IPS DF 19.7 (cell line): ENCODE measurements around the gene KAT6B.

ENCODE experiments used
- DNase-seq: peaks from one replicate; pipeline ENCODE4 v3.0.0-alpha.2; 2013; ENCODE audit warnings: low read depth, low spot score

The KAT6B gene

GRCh38 chr10:74983383-74983782 lies 157.0 kb downstream of the KAT6B start:
- DNase-seq = no peak

- no peak for DNase-seq
These were observed 161.1 kb downstream of the KAT6B start for GRCh38 chr10:74987339-74988053.

GRCh38 chr10:74988054-74988775 lies 161.8 kb downstream of the KAT6B start:
- DNase-seq = no peak

GRCh38 chr10:74988832-74989561 lies 162.6 kb downstream of the KAT6B start:
- DNase-seq = no peak

- no peak for DNase-seq
These were observed 165.0 kb downstream of the KAT6B start for GRCh38 chr10:74991435-74991834.

- no peak for DNase-seq
These were observed 165.7 kb downstream of the KAT6B start for GRCh38 chr10:74992068-74992467.

GRCh38 chr10:74993649-74994048 lies 167.2 kb downstream of the KAT6B start:
- DNase-seq = no peak

- DNase-seq = no peak
These were observed 168.5 kb downstream of the KAT6B start for GRCh38 chr10:74994854-74995253.

GRCh38 chr10:74995806-74996205 lies 169.4 kb downstream of the KAT6B start:
- DNase-seq = no peak

- no peak for DNase-seq
These were observed 170.8 kb downstream of the KAT6B start for GRCh38 chr10:74997163-74997562.

GRCh38 chr10:75000748-75001321 lies 174.4 kb downstream of the KAT6B start:
- DNase-seq = no peak

GRCh38 chr10:75001715-75002350 lies 175.4 kb downstream of the KAT6B start:
- DNase-seq = no peak

GRCh38 chr10:75002351-75002725 lies 175.9 kb downstream of the KAT6B start:
- no peak for DNase-seq

- no peak for DNase-seq
These were observed 176.7 kb downstream of the KAT6B start for GRCh38 chr10:75002967-75003594.

GRCh38 chr10:75003891-75004290 lies 177.5 kb downstream of the KAT6B start:
- no peak for DNase-seq

GRCh38 chr10:75007646-75008045 lies 181.2 kb downstream of the KAT6B start:
- DNase-seq = no peak

- no peak for DNase-seq
These were observed 182.6 kb downstream of the KAT6B start for GRCh38 chr10:75008952-75009351.

- DNase-seq = no peak
These were observed 183.0 kb downstream of the KAT6B start for GRCh38 chr10:75009426-75009825.

- no peak for DNase-seq
These were observed 184.0 kb downstream of the KAT6B start for GRCh38 chr10:75010373-75010772.

GRCh38 chr10:75011221-75011620 lies 184.8 kb downstream of the KAT6B start:
- no peak for DNase-seq

- DNase-seq = no peak
These were observed 186.1 kb downstream of the KAT6B start for GRCh38 chr10:75012471-75012870.
